ENCODE results near the gene PCDH1. TPM values are rescaled to one million over a fixed set of nuclear protein-coding genes. Genes with fewer than 3 reads are reported as not detected.

Gene PCDH1
- total RNA-seq, 1 experiment from 2014 or later = 0.45 TPM

DNA sequence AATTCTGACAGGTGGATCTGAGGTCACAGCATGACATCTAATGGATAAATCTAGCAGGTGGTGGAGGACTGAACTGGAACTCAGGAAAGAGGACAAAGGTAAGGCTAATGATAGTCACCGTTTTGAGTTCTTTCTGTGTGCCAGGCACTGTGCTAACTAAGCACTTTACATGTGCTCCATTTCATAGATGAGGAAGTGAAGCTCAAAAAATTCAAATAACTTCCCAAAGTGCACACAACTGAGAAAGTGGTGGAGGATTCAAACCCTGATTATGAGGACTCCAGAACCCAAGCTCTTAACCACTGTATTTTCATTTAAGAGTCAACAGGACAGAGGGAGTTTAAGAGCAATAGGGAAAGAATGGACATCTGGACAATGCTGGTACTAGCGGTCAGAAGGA, 38.3 kb upstream of the PCDH1 start:
- Histone ChIP-seq H3K36me3 (ENCODE audit: insufficient read depth, low read length, poor library complexity, severe bottlenecking) (no peaks in the 10 kb centered on the region), H3K9me3 (ENCODE audit: low read depth, low read length, poor library complexity, severe bottlenecking) (no peaks in the 10 kb centered on the region), H3K4me3 (ENCODE audit: low read depth, low read length, poor library complexity, severe bottlenecking) (no peak overlapping the region), H3K4me1 (ENCODE audit: insufficient read depth, low read length, poor library complexity, severe bottlenecking) (no peaks in the 10 kb centered on the region), H3K27ac (ENCODE audit: low read depth, low read length, poor library complexity, severe bottlenecking) (no peak overlapping the region), H3K27me3 (replicated peaks; ENCODE audit: insufficient read depth, low read depth, low read length, poor library complexity) (no peaks in the 10 kb centered on the region)
- no peak for TF ChIP-seq EZH2 (IDR thresholded peaks at IDR 0.05; ENCODE audit: borderline replicate concordance, low read depth, low read length, poor library complexity, severe bottlenecking)
- TF ChIP-seq, protein P1, sequence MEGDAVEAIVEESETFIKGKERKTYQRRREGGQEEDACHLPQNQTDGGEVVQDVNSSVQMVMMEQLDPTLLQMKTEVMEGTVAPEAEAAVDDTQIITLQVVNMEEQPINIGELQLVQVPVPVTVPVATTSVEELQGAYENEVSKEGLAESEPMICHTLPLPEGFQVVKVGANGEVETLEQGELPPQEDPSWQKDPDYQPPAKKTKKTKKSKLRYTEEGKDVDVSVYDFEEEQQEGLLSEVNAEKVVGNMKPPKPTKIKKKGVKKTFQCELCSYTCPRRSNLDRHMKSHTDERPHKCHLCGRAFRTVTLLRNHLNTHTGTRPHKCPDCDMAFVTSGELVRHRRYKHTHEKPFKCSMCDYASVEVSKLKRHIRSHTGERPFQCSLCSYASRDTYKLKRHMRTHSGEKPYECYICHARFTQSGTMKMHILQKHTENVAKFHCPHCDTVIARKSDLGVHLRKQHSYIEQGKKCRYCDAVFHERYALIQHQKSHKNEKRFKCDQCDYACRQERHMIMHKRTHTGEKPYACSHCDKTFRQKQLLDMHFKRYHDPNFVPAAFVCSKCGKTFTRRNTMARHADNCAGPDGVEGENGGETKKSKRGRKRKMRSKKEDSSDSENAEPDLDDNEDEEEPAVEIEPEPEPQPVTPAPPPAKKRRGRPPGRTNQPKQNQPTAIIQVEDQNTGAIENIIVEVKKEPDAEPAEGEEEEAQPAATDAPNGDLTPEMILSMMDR (conservative IDR thresholded peaks at IDR 0.05; ENCODE audit: low read depth, low read length) = no peak
- POLR2A ChIA-PET (ENCODE audit: low non-redundant PET) = no interaction called here
- intact Hi-C loops (cut with micrococcal nuclease; ENCODE audit: unreplicated experiment) = no loop called here
- no peak for DNase-seq (ENCODE audit: low spot score)
- CTCF ChIA-PET = no interaction called here
- BruUV-seq (replicated peaks) = no TSS peak

DNA sequence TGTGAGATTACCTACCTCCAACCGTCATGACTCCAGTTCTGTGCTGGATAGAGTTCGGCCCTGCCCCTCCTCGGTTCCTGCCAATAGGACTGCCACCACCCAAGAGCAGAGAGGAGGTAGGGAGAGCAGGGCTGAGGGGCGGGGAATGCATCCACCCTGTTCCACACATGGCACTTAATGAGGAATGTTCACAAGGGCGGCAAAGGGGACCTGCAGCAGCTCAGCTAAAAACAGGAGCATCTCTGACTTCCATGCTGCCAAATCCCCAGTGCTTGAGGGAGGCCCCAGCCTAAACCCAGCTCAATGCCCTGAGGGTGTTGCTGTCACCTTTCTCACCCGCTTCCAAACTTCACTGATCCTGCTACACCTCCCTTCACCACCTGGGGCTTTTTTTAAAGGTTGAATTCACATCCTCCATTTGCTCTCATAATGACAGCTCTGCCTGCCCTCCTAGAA, 37.7 kb upstream of the PCDH1 start:
- no peaks in the 10 kb centered on the region for H3K4me1 ChIP-seq (ENCODE audit: insufficient read depth, low read length, poor library complexity, severe bottlenecking)
- no peak overlapping the region for H3K4me3 ChIP-seq (ENCODE audit: low read depth, low read length, poor library complexity, severe bottlenecking)
- H3K27me3 ChIP-seq (replicated peaks; ENCODE audit: insufficient read depth, low read depth, low read length, poor library complexity) = no peaks in the 10 kb centered on the region
- CTCF ChIA-PET = no interaction called here
- BruUV-seq (replicated peaks) = no TSS peak
- H3K9me3 ChIP-seq (ENCODE audit: low read depth, low read length, poor library complexity, severe bottlenecking) = no peaks in the 10 kb centered on the region
- no peak overlapping the region for H3K27ac ChIP-seq (ENCODE audit: low read depth, low read length, poor library complexity, severe bottlenecking)
- no peaks in the 10 kb centered on the region for H3K36me3 ChIP-seq (ENCODE audit: insufficient read depth, low read length, poor library complexity, severe bottlenecking)
- DNase-seq (ENCODE audit: low spot score) = no peak
- intact Hi-C loops (cut with micrococcal nuclease; ENCODE audit: unreplicated experiment) = no loop called here
- TF ChIP-seq, protein P1 (conservative IDR thresholded peaks at IDR 0.05; ENCODE audit: low read depth, low read length) = no peak
- no peak for TF ChIP-seq EZH2 (IDR thresholded peaks at IDR 0.05; ENCODE audit: borderline replicate concordance, low read depth, low read length, poor library complexity, severe bottlenecking)
- POLR2A ChIA-PET (ENCODE audit: low non-redundant PET) = interaction anchor here (0.5 to 0.6 kb wide), 2 partner anchors 10 to 262 kb away, joined by 3 to 5 read pairs; no protein-coding TSS in a partner anchor

DNA sequence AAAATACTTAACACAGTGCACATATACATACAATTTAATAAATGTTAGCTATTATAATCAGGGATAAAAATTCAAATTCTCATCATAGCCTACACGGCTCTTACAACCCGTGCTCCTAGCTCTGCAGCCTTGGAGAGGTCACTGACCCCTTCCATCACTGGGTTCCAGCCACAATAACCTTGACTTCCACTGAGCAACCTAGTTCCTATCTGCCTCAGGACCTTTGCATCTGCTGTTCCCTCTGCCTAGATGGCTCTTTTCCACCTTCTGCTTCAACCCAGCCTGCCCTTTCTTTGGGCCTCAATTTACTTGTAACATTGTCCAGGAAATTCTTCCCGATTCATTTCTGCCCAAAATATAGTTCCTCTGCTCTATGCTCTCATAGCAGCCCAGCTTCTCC, 36.6 kb upstream of the PCDH1 start:
- no peaks in the 10 kb centered on the region for H3K4me1 ChIP-seq (ENCODE audit: insufficient read depth, low read length, poor library complexity, severe bottlenecking)
- H3K4me3 ChIP-seq (ENCODE audit: low read depth, low read length, poor library complexity, severe bottlenecking) = no peak overlapping the region
- H3K27me3 ChIP-seq (replicated peaks; ENCODE audit: insufficient read depth, low read depth, low read length, poor library complexity) = no peaks in the 10 kb centered on the region
- no peaks in the 10 kb centered on the region for H3K9me3 ChIP-seq (ENCODE audit: low read depth, low read length, poor library complexity, severe bottlenecking)
- no peak for TF ChIP-seq EZH2 (IDR thresholded peaks at IDR 0.05; ENCODE audit: borderline replicate concordance, low read depth, low read length, poor library complexity, severe bottlenecking)
- TF ChIP-seq, protein P1 (conservative IDR thresholded peaks at IDR 0.05; ENCODE audit: low read depth, low read length) = no peak
- ChIA-PET CTCF (no interaction called here), POLR2A (ENCODE audit: low non-redundant PET) (no interaction called here)
- H3K36me3 ChIP-seq (ENCODE audit: insufficient read depth, low read length, poor library complexity, severe bottlenecking) = no peaks in the 10 kb centered on the region
- no peak overlapping the region for H3K27ac ChIP-seq (ENCODE audit: low read depth, low read length, poor library complexity, severe bottlenecking)
- no peak for DNase-seq (ENCODE audit: low spot score)
- intact Hi-C loops (cut with micrococcal nuclease; ENCODE audit: unreplicated experiment) = no loop called here
- BruUV-seq (replicated peaks) = no TSS peak

All from A673 (cell line).